DND-41 (cell line): Measurements from ENCODE around the gene EYA2.

Source experiments
- ATAC-seq: fragments of 200-7000 bp; cut with Tn5 transposase; 3 replicates; pipeline ENCODE4 v1.9.1; 2021; ENCODE audit warnings: low read depth; ENCODE audit not compliant: insufficient read depth
- DNase-seq: peaks from one replicate; pipeline ENCODE4 v3.0.0-alpha.2; 2020
- H2AFZ ChIP-seq: 2 replicates; pipeline ENCODE4 v1.6.0; 2012; ENCODE audit warnings: low read depth, low read length
- H3K27ac ChIP-seq: 2 replicates; pipeline ENCODE4 v1.5.1; 2012; ENCODE audit warnings: low read length, inconsistent platforms
- H3K27me3 ChIP-seq: fragments of 200-600 bp; sonication (generic); 2 replicates; pipeline ENCODE4 v1.6.0; 2012; ENCODE audit warnings: low read length, mild to moderate bottlenecking, inconsistent platforms; ENCODE audit not compliant: insufficient read depth, poor library complexity
- H3K36me3 ChIP-seq: 2 replicates; pipeline ENCODE4 v1.5.1; 2012; ENCODE audit warnings: low read length, inconsistent platforms; ENCODE audit not compliant: insufficient read depth
- H3K4me1 ChIP-seq: 2 replicates; pipeline ENCODE4 v1.5.1; 2012; ENCODE audit warnings: mild to moderate bottlenecking, low read length; ENCODE audit not compliant: insufficient read depth
- H3K4me2 ChIP-seq: 2 replicates; pipeline ENCODE4 v1.6.0; 2012; ENCODE audit warnings: mild to moderate bottlenecking, moderate library complexity, low read length, inconsistent platforms; ENCODE audit not compliant: insufficient read depth
- H3K4me3 ChIP-seq, 2 experiments: fragments of 200-600 bp in 1 of 2; shearing (Covaris generic) in 1 of 2; 2 replicates each; pipeline ENCODE4 v1.5.1; 2012 to 2016; ENCODE audit warnings: inconsistent platforms in 2 of 2, low read length in 2 of 2, mild to moderate bottlenecking in 2 of 2, low read depth in 1 of 2, moderate library complexity in 1 of 2
- H3K79me2 ChIP-seq: 2 replicates; pipeline ENCODE4 v1.6.0; 2012; ENCODE audit warnings: low read length, inconsistent platforms; ENCODE audit not compliant: insufficient read depth
- H3K9ac ChIP-seq: 2 replicates; pipeline ENCODE4 v1.6.0; 2012; ENCODE audit warnings: low read depth, mild to moderate bottlenecking, inconsistent platforms, low read length, moderate library complexity
- H3K9me3 ChIP-seq: 2 replicates; pipeline ENCODE4 v1.5.1; 2012; ENCODE audit warnings: low read length, moderate library complexity, mild to moderate bottlenecking, inconsistent platforms; ENCODE audit not compliant: insufficient read depth, severe bottlenecking
- H4K20me1 ChIP-seq: 2 replicates; pipeline ENCODE4 v1.6.0; 2012; ENCODE audit warnings: low read length; ENCODE audit not compliant: insufficient read depth
- CTCF ChIP-seq: IDR thresholded peaks from 2 replicates; pipeline ENCODE4 v1.5.1; 2012; ENCODE audit warnings: borderline replicate concordance, low read length, moderate library complexity, mild to moderate bottlenecking; ENCODE audit not compliant: poor library complexity, severe bottlenecking; ENCODE audit errors: extremely low read depth
- EZH2 ChIP-seq: IDR thresholded peaks from 3 replicates; pipeline ENCODE4 v1.6.1; 2012; ENCODE audit warnings: borderline replicate concordance, low read depth, mild to moderate bottlenecking, moderate library complexity, low read length, inconsistent platforms; ENCODE audit not compliant: severe bottlenecking

The EYA2 gene

DNA sequence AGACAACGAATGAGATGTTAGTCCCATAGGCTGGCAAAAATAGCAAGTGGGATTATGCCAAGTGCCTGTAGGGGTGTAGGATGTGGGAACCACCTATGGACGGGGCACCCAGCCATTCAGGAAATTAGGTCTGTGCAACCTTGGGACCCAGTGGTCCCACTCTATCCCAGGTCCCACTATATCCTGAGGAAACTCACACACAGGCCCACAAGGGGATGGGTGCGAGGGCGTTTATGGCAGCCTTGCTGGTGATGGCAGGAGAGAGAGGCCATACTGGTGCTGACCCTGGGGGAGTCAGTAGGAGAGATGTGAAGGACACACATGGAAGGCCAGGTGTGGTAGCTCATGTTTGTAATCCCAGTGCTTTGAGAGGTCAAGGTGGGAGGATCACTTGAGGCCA is 163.6 kb downstream of the EYA2 start:
- H3K4me3 ChIP-seq: no peak overlapping the region

GRCh38 chr20:47059536-47059935 is 164.9 kb downstream of the EYA2 start:
- Histone ChIP-seq H3K4me1 (no peaks in the 10 kb centered on the region), H3K27ac (no peak overlapping the region), H3K4me2 (no peak overlapping the region), H3K9ac (no peak overlapping the region), H3K4me3 (no peak overlapping the region), H3K27me3 (no peaks in the 10 kb centered on the region), H3K79me2 (no peaks in the 10 kb centered on the region), H3K36me3 (no peaks in the 10 kb centered on the region), H2AFZ (no peak overlapping the region), H3K9me3 (no peaks in the 10 kb centered on the region), H4K20me1 (no peaks in the 10 kb centered on the region)
- TF ChIP-seq CTCF (no peak), EZH2 (no peak)
- ATAC-seq: no peak
- no peak for DNase-seq

More for the DNA sequence above, 163.6 kb downstream of the EYA2 start:
- H3K9ac ChIP-seq: no peak overlapping the region
- no peak overlapping the region for H3K4me2 ChIP-seq
- no peak for DNase-seq
- no peak overlapping the region for H2AFZ ChIP-seq
- no peak overlapping the region for H3K27ac ChIP-seq
- no peak for ATAC-seq
- H3K27me3 ChIP-seq: no peaks in the 10 kb centered on the region
- H3K79me2 ChIP-seq: no peaks in the 10 kb centered on the region
- TF ChIP-seq CTCF: no peak
- TF ChIP-seq EZH2: no peak
- no peaks in the 10 kb centered on the region for H3K9me3 ChIP-seq
- no peaks in the 10 kb centered on the region for H4K20me1 ChIP-seq
- H3K36me3 ChIP-seq: no peaks in the 10 kb centered on the region
- no peaks in the 10 kb centered on the region for H3K4me1 ChIP-seq

GRCh38 chr20:47061549-47061948 is 166.9 kb downstream of the EYA2 start:
- H3K27ac ChIP-seq: no peak overlapping the region
- TF ChIP-seq CTCF (no peak), EZH2 (no peak)
- ATAC-seq (no peak), DNase-seq (no peak)
- no peak overlapping the region for H2AFZ ChIP-seq
- no peak overlapping the region for H3K4me2 ChIP-seq
- no peaks in the 10 kb centered on the region for H3K9me3 ChIP-seq
- no peaks in the 10 kb centered on the region for H3K79me2 ChIP-seq
- H4K20me1 ChIP-seq: no peaks in the 10 kb centered on the region
- no peaks in the 10 kb centered on the region for H3K4me1 ChIP-seq
- H3K36me3 ChIP-seq: no peaks in the 10 kb centered on the region
- H3K4me3 ChIP-seq: no peak overlapping the region
- H3K9ac ChIP-seq: no peak overlapping the region
- no peaks in the 10 kb centered on the region for H3K27me3 ChIP-seq
